DOHH2 (cell line): Measurements from ENCODE around the gene SNCAIP.

Source experiments
- H3F3A ChIP-seq: fragments of 200-600 bp; sonication (generic), shearing (Covaris generic); 2 replicates; pipeline ENCODE4 v1.6.0; 2016; ENCODE audit warnings: antibody characterized with exemption, mild to moderate bottlenecking; ENCODE audit not compliant: control insufficient read depth, insufficient read depth
- H3K27ac ChIP-seq: fragments of 200-600 bp; sonication (generic); 2 replicates; pipeline ENCODE4 v1.5.1; 2014; ENCODE audit warnings: low read depth, mild to moderate bottlenecking, low read length, moderate library complexity
- H3K27me3 ChIP-seq: fragments of 200-600 bp; sonication (generic); 2 replicates; pipeline ENCODE4 v1.6.1; 2014; ENCODE audit warnings: mild to moderate bottlenecking, low read length, mixed read lengths; ENCODE audit not compliant: control insufficient read depth
- H3K36me3 ChIP-seq: fragments of 200-600 bp; sonication (generic); 2 replicates; pipeline ENCODE4 v1.6.1; 2014; ENCODE audit warnings: mild to moderate bottlenecking, low read length, moderate library complexity, mixed read lengths; ENCODE audit not compliant: control insufficient read depth
- H3K4me1 ChIP-seq: fragments of 200-600 bp; sonication (generic); 2 replicates; pipeline ENCODE4 v1.6.1; 2014; ENCODE audit warnings: mild to moderate bottlenecking, low read length, mixed read lengths; ENCODE audit not compliant: control insufficient read depth
- H3K4me2 ChIP-seq: fragments of 200-600 bp; sonication (generic); 2 replicates; pipeline ENCODE4 v1.6.0; 2014; ENCODE audit warnings: mild to moderate bottlenecking, low read length, moderate library complexity
- H3K4me3 ChIP-seq: fragments of 200-600 bp; sonication (generic); 2 replicates; pipeline ENCODE4 v1.5.1; 2014; ENCODE audit warnings: mild to moderate bottlenecking, low read length, mixed read lengths
- H3K79me2 ChIP-seq: fragments of 200-600 bp; sonication (generic); 2 replicates; pipeline ENCODE4 v1.6.1; 2014; ENCODE audit warnings: mild to moderate bottlenecking, low read length, mixed read lengths; ENCODE audit not compliant: control insufficient read depth
- H3K9me2 ChIP-seq: fragments of 200-600 bp; sonication (generic); replicated peaks from 2 replicates; pipeline ENCODE4 v1.6.1; 2014; ENCODE audit warnings: mild to moderate bottlenecking, low read length, mixed read lengths; ENCODE audit not compliant: control insufficient read depth
- H3K9me3 ChIP-seq: fragments of 200-600 bp; sonication (generic); 2 replicates; pipeline ENCODE4 v1.6.1; 2014; ENCODE audit warnings: antibody characterized with exemption, low read length, mixed read lengths; ENCODE audit not compliant: control insufficient read depth, insufficient read depth
- H4K20me1 ChIP-seq: fragments of 200-600 bp; sonication (generic); 2 replicates; pipeline ENCODE4 v1.6.0; 2014; ENCODE audit warnings: low read depth, mild to moderate bottlenecking, antibody characterized with exemption, low read length, moderate library complexity; ENCODE audit not compliant: control insufficient read depth, insufficient read depth
- CTCF ChIP-seq: fragments of 200-600 bp; sonication (generic); IDR thresholded peaks from one replicate; pipeline ENCODE4 v1.5.1; 2014; ENCODE audit warnings: antibody characterized with exemption, mild to moderate bottlenecking, low read depth, low read length; ENCODE audit not compliant: poor library complexity, severe bottlenecking
- EZH2phosphoT487 ChIP-seq: fragments of 200-600 bp; sonication (generic); IDR thresholded peaks from 2 replicates; pipeline ENCODE4 v1.6.1; 2017; ENCODE audit warnings: borderline replicate concordance, mild to moderate bottlenecking, antibody characterized with exemption, low read length, moderate library complexity, mixed read lengths

SNCAIP gene

DNA sequence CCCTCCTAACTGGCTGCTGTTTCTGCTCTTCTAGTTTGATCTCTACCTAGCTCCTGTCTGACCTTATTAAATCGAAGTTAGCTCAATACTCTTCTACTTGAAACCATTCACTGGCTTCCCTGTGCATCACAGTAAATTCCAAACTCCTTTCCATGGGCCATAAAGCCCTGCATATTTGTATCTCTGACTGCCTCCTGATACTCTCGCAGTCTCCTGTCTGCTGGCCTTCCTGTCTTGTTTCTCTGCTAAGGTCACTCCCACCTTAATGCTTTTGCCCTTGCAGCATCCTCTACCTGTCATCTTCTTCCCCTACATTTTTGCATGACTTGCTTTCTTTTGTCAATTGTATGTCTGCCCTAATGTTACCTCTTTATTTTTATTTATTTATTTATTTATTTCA is 44.8 kb downstream of the SNCAIP start:
- H3K79me2 ChIP-seq, result no peaks in the 10 kb centered on the region
- H3K9me2 ChIP-seq, result no peaks in the 10 kb centered on the region
- no peaks in the 10 kb centered on the region for H3K9me3 ChIP-seq
- H3K27ac ChIP-seq, result no peak overlapping the region
- H3F3A ChIP-seq, result no peaks in the 10 kb centered on the region
- H3K4me3 ChIP-seq, result no peak overlapping the region
- no peaks in the 10 kb centered on the region for H3K4me1 ChIP-seq
- TF ChIP-seq CTCF (no peak), EZH2phosphoT487 (no peak)
- H3K27me3 ChIP-seq, result no peaks in the 10 kb centered on the region
- H3K4me2 ChIP-seq, result no peak overlapping the region
- H4K20me1 ChIP-seq, result no peaks in the 10 kb centered on the region
- H3K36me3 ChIP-seq, result no peaks in the 10 kb centered on the region

DNA sequence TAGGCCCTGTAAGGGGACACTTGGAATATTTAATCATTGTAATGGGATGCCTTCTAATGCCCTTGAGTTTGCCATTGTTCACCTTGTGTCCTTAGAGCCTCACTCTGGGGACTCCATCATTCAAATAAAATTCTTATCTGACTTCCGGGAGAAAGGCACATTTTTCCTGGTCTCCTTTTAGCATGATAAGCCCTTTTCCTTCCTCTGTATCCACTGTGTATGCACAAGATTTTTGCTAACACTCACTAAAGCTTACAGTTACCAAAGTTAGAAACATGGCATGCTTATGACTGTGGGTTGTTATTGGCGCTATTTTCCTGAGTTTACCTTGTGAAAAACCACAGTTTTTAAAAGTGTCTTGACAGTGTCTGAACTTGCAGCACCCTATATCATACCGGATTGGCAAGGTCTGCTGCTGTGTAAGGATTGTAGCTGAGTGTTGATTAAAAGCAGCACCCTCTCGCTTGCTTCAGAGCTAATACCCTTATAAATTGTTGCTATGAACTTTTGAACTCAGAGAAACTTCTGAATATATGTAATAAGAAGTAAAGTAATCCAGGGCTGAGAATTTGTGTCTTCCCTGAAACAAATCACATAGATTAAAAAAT is 46.4 kb downstream of the SNCAIP start:
- no peak overlapping the region for H3K4me3 ChIP-seq
- H3K9me2 ChIP-seq, result no peaks in the 10 kb centered on the region
- no peaks in the 10 kb centered on the region for H3K9me3 ChIP-seq
- TF ChIP-seq EZH2phosphoT487, result no peak
- TF ChIP-seq CTCF, result no peak
- no peaks in the 10 kb centered on the region for H3K79me2 ChIP-seq
- no peaks in the 10 kb centered on the region for H3K36me3 ChIP-seq
- H3K27me3 ChIP-seq, result no peaks in the 10 kb centered on the region
- no peaks in the 10 kb centered on the region for H3K4me1 ChIP-seq
- no peak overlapping the region for H3K27ac ChIP-seq
- H4K20me1 ChIP-seq, result no peaks in the 10 kb centered on the region
- no peaks in the 10 kb centered on the region for H3F3A ChIP-seq
- no peak overlapping the region for H3K4me2 ChIP-seq

- Histone ChIP-seq H3K36me3 (no peaks in the 10 kb centered on the region), H3K4me1 (no peaks in the 10 kb centered on the region), H3K9me2 (no peaks in the 10 kb centered on the region)
Measured at GRCh38 chr5:122362361-122362760, 50.3 kb downstream of the SNCAIP start.

More at GRCh38 chr5:122362361-122362760, 50.3 kb downstream of the SNCAIP start:
- Histone ChIP-seq H3K4me3 (no peak overlapping the region), H3K9me3 (no peaks in the 10 kb centered on the region), H3K27ac (no peak overlapping the region), H4K20me1 (no peaks in the 10 kb centered on the region), H3K27me3 (no peaks in the 10 kb centered on the region), H3K79me2 (no peaks in the 10 kb centered on the region), H3K4me2 (no peak overlapping the region), H3F3A (no peaks in the 10 kb centered on the region)
- TF ChIP-seq EZH2phosphoT487 (no peak), CTCF (no peak)
